ENCODE results near the gene PLXNB2. TPM values are rescaled to one million over a fixed set of nuclear protein-coding genes. Genes with fewer than 3 reads are reported as not detected.

The PLXNB2 gene
- polyA plus RNA-seq, 1 experiment = 68.0 TPM

DNA sequence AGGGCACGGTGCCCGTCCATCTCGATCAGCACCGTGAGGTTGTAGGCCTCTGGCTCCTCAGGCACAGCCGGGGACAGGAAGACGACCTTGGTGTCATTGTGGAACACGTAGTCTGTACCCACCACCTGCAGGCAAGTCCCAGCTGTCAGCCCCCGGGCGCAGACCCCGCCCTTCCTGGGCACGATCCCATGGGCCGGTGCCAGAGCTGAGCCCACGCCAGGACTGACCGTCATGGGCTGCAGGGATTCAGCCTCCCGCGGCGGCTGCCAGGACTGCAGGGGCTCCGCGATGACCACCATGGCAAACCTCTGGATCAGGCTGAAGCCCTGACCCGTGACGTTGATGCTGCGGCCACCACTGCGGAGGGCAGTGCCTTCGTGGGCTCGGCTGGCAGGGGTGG, 25.5 kb downstream of the PLXNB2 start:
- H3K27ac ChIP-seq (ENCODE audit: low read depth, low read length) = peak overlapping the region; percentile 57
- H3K9me3 ChIP-seq (ENCODE audit: control insufficient read depth, insufficient read depth, low read length) = peaks cover 14% of the 10 kb centered on the region; the same call in 1 of the 2 replicates
- ChIA-PET CTCF (interaction anchor here (0.6 kb wide), 1 partner anchor 10 kb away, joined by 3 read pairs; no protein-coding TSS in a partner anchor), POLR2A (interaction anchor here (0.7 to 1.7 kb wide), 3 partner anchors 12 to 461 kb away, joined by 6 to 9 read pairs (median 6); no protein-coding TSS in a partner anchor)
- no peaks in the 10 kb centered on the region for H3K27me3 ChIP-seq (ENCODE audit: control insufficient read depth, insufficient read depth, low read length)
- H3K4me3 ChIP-seq (ENCODE audit: low read depth, low read length) = no peak overlapping the region
- DNase-seq (ENCODE audit: low read depth, low spot score) = no peak
- TF ChIP-seq, protein P1, sequence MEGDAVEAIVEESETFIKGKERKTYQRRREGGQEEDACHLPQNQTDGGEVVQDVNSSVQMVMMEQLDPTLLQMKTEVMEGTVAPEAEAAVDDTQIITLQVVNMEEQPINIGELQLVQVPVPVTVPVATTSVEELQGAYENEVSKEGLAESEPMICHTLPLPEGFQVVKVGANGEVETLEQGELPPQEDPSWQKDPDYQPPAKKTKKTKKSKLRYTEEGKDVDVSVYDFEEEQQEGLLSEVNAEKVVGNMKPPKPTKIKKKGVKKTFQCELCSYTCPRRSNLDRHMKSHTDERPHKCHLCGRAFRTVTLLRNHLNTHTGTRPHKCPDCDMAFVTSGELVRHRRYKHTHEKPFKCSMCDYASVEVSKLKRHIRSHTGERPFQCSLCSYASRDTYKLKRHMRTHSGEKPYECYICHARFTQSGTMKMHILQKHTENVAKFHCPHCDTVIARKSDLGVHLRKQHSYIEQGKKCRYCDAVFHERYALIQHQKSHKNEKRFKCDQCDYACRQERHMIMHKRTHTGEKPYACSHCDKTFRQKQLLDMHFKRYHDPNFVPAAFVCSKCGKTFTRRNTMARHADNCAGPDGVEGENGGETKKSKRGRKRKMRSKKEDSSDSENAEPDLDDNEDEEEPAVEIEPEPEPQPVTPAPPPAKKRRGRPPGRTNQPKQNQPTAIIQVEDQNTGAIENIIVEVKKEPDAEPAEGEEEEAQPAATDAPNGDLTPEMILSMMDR (IDR thresholded peaks at IDR 0.05; ENCODE audit: low read depth, low read length) = no peak

DNA sequence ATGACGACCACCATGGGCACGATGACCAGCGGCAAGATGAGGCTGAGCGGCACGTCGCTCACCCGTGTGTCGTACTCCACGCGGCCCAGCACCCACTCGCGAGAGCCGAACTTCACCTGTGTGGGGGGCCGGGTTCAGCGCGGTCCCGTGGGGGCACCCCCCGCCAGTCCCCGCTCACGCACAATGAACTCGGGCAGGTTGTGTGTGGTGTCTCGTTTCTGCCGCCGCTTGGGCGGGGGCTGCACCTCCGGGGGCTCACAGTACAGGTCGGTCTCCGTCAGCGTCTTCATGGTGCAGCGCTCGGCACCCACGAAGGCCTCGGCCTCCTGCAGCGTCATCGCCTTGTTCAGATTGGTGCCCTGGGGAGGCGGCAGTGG, 26.1 kb downstream of the PLXNB2 start:
- CTCF ChIA-PET = no interaction called here
- Histone ChIP-seq H3K27me3 (ENCODE audit: control insufficient read depth, insufficient read depth, low read length) (no peaks in the 10 kb centered on the region), H3K9me3 (ENCODE audit: control insufficient read depth, insufficient read depth, low read length) (peaks cover 18% of the 10 kb centered on the region; the same call in 1 of the 2 replicates), H3K4me3 (ENCODE audit: low read depth, low read length) (no peak overlapping the region), H3K27ac (ENCODE audit: low read depth, low read length) (no peak overlapping the region)
- DNase-seq (ENCODE audit: low read depth, low spot score) = no peak
- TF ChIP-seq, protein P1 (IDR thresholded peaks at IDR 0.05; ENCODE audit: low read depth, low read length) = no peak
- POLR2A ChIA-PET = interaction anchor here (1.5 kb wide), 1 partner anchor 24 kb away, joined by 6 read pairs; no protein-coding TSS in a partner anchor

- no peaks in the 10 kb centered on the region for H3K27me3 ChIP-seq (ENCODE audit: control insufficient read depth, insufficient read depth, low read length)
- CTCF ChIA-PET = no interaction called here
- POLR2A ChIA-PET = no interaction called here
Measured at GRCh38 chr22:50280708-50281383, 26.6 kb downstream of the PLXNB2 start.

DNA sequence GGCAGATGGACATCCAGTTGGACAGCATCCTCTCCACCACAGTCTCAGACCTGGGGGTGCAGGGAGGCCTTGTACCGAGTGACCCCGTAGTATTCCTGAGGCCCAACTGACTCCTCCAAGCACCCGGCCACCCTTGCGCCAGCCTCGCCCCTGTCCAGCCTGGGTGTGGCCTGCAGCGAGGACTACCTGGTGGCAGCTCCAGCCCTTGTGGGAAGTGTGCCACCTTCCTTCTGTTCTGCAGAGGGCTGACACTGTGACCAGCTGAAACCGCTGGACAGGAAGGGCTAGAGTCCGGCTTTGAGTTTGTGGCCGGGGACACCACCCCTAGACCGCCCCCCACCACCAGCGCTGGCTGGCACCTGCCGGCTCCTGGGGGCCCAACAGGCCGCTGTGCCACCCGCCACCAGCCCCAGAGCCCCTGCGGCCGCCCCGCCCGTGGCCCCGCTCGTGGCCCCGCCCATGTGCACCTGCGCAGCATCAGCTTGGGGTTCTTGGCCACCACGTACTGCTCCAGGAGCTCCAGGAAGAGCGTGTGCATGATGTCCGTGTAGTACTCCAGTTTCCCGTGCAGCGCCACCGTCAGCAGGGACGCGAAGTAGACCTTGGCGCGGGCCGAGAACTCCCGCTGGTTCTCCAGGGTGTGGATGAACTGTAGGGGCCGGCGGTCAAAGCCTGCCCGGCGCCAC, 27.3 kb downstream of the PLXNB2 start:
- no peak overlapping the region for H3K27ac ChIP-seq (ENCODE audit: low read depth, low read length)
- TF ChIP-seq, protein P1 (IDR thresholded peaks at IDR 0.05; ENCODE audit: low read depth, low read length) = no peak
- ChIA-PET POLR2A (no interaction called here), CTCF (interaction anchor here (1.5 kb wide), 1 partner anchor 62 kb away, joined by 4 read pairs; no protein-coding TSS in a partner anchor)
- H3K9me3 ChIP-seq (ENCODE audit: control insufficient read depth, insufficient read depth, low read length) = peaks cover 21% of the 10 kb centered on the region; the same call in 1 of the 2 replicates
- no peak for DNase-seq (ENCODE audit: low read depth, low spot score)
- H3K4me3 ChIP-seq (ENCODE audit: low read depth, low read length) = no peak overlapping the region
- no peaks in the 10 kb centered on the region for H3K27me3 ChIP-seq (ENCODE audit: control insufficient read depth, insufficient read depth, low read length)

More at GRCh38 chr22:50280708-50281383, 26.6 kb downstream of the PLXNB2 start:
- H3K4me3 ChIP-seq (ENCODE audit: low read depth, low read length) = no peak overlapping the region
- DNase-seq (ENCODE audit: low read depth, low spot score) = no peak
- peaks cover 21% of the 10 kb centered on the region; the same call in 1 of the 2 replicates for H3K9me3 ChIP-seq (ENCODE audit: control insufficient read depth, insufficient read depth, low read length)
- TF ChIP-seq, protein P1 (IDR thresholded peaks at IDR 0.05; ENCODE audit: low read depth, low read length) = no peak
- H3K27ac ChIP-seq (ENCODE audit: low read depth, low read length) = no peak overlapping the region

All from AG04450 (cell line).